K562 (cell line): ENCODE data around the gene EHBP1L1. TPM values are rescaled to one million over a fixed set of nuclear protein-coding genes. Genes with fewer than 3 reads are reported as not detected.

ENCODE experiments used
- CBFA2T3 ChIP-seq: fragments of 450-650 bp; IDR thresholded peaks from 2 replicates; pipeline ENCODE4 v1.6.1; 2017
- DNMT1 ChIP-seq: fragments of 450-650 bp; IDR thresholded peaks from 2 replicates; pipeline ENCODE4 v1.6.1; 2016; ENCODE audit warnings: antibody characterized with exemption, mild to moderate bottlenecking
- E2F1 ChIP-seq: sonication (generic); formaldehyde crosslinking; IDR thresholded peaks from 2 replicates; pipeline ENCODE4 v1.8.1; 2023; ENCODE audit warnings: mild to moderate bottlenecking, missing genetic modification reagents, moderate library complexity
- E2F6 ChIP-seq, 2 experiments: IDR thresholded peaks; 2 replicates each; pipeline ENCODE4 v1.6.1; 2011; ENCODE audit warnings: borderline replicate concordance in 1 of 2, control low read depth in 1 of 2, low read depth in 1 of 2, low read length in 1 of 2, mild to moderate bottlenecking in 1 of 2, mixed read lengths in 1 of 2, moderate library complexity in 1 of 2; ENCODE audit not compliant: insufficient read depth in 1 of 2, insufficient read length in 1 of 2, poor library complexity in 1 of 2, severe bottlenecking in 1 of 2; ENCODE audit errors: extremely low read depth in 1 of 2
- HLTF ChIP-seq: fragments of 450-650 bp; IDR thresholded peaks from 2 replicates; pipeline ENCODE4 v1.6.1; 2016
- IFI16 ChIP-seq: fragments of 250-450 bp; sonication (Bioruptor Pico); IDR thresholded peaks from 2 replicates; pipeline ENCODE4 v2.1.2; 2022; ENCODE audit warnings: mild to moderate bottlenecking, inconsistent platforms
- LCOR ChIP-seq: sonication (generic); formaldehyde crosslinking; IDR thresholded peaks from 2 replicates; pipeline ENCODE4 v1.8.0; 2022; ENCODE audit warnings: mild to moderate bottlenecking, missing genetic modification reagents
- NR0B1 ChIP-seq: fragments of 450-650 bp; IDR thresholded peaks from one replicate; pipeline ENCODE4 v1.6.1; 2018; ENCODE audit warnings: mild to moderate bottlenecking, moderate library complexity; ENCODE audit not compliant: partially characterized antibody
- PHF20 ChIP-seq: fragments of 450-650 bp; IDR thresholded peaks from 2 replicates; pipeline ENCODE4 v1.6.1; 2018; ENCODE audit not compliant: partially characterized antibody
- POLR2H ChIP-seq: IDR thresholded peaks from 2 replicates; pipeline ENCODE4 v1.6.1; 2016; ENCODE audit warnings: missing genetic modification characterization, low read depth, mild to moderate bottlenecking, control low read depth, missing compliant biosample characterization, moderate library complexity
- PREB ChIP-seq: sonication (generic); formaldehyde crosslinking; IDR thresholded peaks from 2 replicates; pipeline ENCODE4 v1.8.1; 2023; ENCODE audit warnings: mild to moderate bottlenecking, missing genetic modification reagents
- RBM14 ChIP-seq: fragments of 200-400 bp; formaldehyde crosslinking; IDR thresholded peaks from 2 replicates; pipeline ENCODE4 v1.6.1; 2018; ENCODE audit warnings: low read depth, mild to moderate bottlenecking, low read length, moderate library complexity, borderline replicate concordance; ENCODE audit not compliant: insufficient read depth
- STAT6 ChIP-seq: sonication (generic); formaldehyde crosslinking; IDR thresholded peaks from 2 replicates; pipeline ENCODE4 v1.8.1; 2023; ENCODE audit warnings: mild to moderate bottlenecking, missing genetic modification reagents
- TAF7 ChIP-seq: fragments of 450-650 bp; IDR thresholded peaks from 2 replicates; pipeline ENCODE4 v1.6.1; 2016; ENCODE audit warnings: missing genetic modification characterization, missing compliant biosample characterization
- TRIM25 ChIP-seq: fragments of 450-650 bp; IDR thresholded peaks from 2 replicates; pipeline ENCODE4 v1.7.0; 2016; ENCODE audit warnings: borderline replicate concordance
- ZBTB8A ChIP-seq: fragments of 450-650 bp; IDR thresholded peaks from 2 replicates; pipeline ENCODE4 v1.6.1; 2018; ENCODE audit warnings: mild to moderate bottlenecking, moderate library complexity; ENCODE audit not compliant: partially characterized antibody
- ZNF174 ChIP-seq: fragments of 250-450 bp; sonication (Bioruptor Pico); IDR thresholded peaks from 2 replicates; pipeline ENCODE4 v1.4.0; 2020; ENCODE audit warnings: mild to moderate bottlenecking
- ZNF76 ChIP-seq: fragments of 250-450 bp; sonication (Bioruptor Pico); IDR thresholded peaks from 2 replicates; pipeline ENCODE4 v1.4.0; 2020; ENCODE audit warnings: mild to moderate bottlenecking, moderate library complexity, borderline replicate concordance
- polyA plus RNA-seq, 8 experiments: library from polyadenylated mRNA; depleted of rRNA in 4 of 8; stranded (reverse) in 5 of 8; unstranded in 3 of 8; fragments of >200 nt; fragmentation: Nextera tagmentation in 2 of 8; fragmentation: Illumina TruSeq in 1 of 8; extraction: Ambion mirVana in 2 of 8; extraction: Trizol in 1 of 8; gene quantifications; 2 replicates each; pipeline versions ENCODE4 v1.2.1 to v1.2.3, GENCODE V29; 2011 to 2014; ENCODE audit warnings: inconsistent platforms in 1 of 8, missing spikeins in 1 of 8
- total RNA-seq, 7 experiments: library from RNA; depleted of rRNA in 6 of 7; stranded (reverse); fragments of >200 nt in 6 of 7; fragmentation: Illumina TruSeq in 2 of 7; extraction: Trizol in 2 of 7; gene quantifications; 2 replicates each; pipeline versions ENCODE4 v1.2.1 to v1.2.3, GENCODE V29; 2011 to 2021; ENCODE audit warnings: low replicate concordance in 1 of 7

Gene EHBP1L1
- total and polyA plus RNA-seq, 9 of the 15 experiments (the other 6 are each of a cell fraction or from before 2014, with no cell fraction given): 0.03 to 87.1 (median 26.3) TPM

GRCh38 chr11:65615229-65615949 is 39.5 kb downstream of the EHBP1L1 start, which contains the start of gene PCNX3 (continued):
- TF ChIP-seq NR0B1 (no peak), ZNF76 (CRISPR knock-in tag) (no peak), TAF7 (tag) (peak; percentile 37; the same call in 1 of the 2 replicates), RBM14 (no peak), IFI16 (CRISPR knock-in tag) (no peak), DNMT1 (no peak), PHF20 (no peak), E2F1 (no peak), ZBTB8A (no peak), HLTF (no peak), LCOR (no peak), E2F6 (IDR thresholded peaks at IDR 0.05; ENCODE audit: borderline replicate concordance in 1 of 2, extremely low read depth in 1 of 2, insufficient read depth in 1 of 2, insufficient read length in 1 of 2, low read depth in 1 of 2, low read length in 1 of 2, poor library complexity in 1 of 2, severe bottlenecking in 1 of 2) (no peak), TRIM25 (no peak), POLR2H (tag) (no peak), CBFA2T3 (no peak), ZNF174 (CRISPR knock-in tag) (no peak), PREB (CRISPR knock-in tag) (no peak), STAT6 (CRISPR knock-in tag) (no peak)
